Adipocyte (in vitro differentiated cells): ENCODE results near the gene SLC16A12.

Experiments
- DNase-seq: peaks from one replicate; pipeline ENCODE4 v3.0.0-alpha.2; 2015; ENCODE audit warnings: low read depth
- H3K27me3 ChIP-seq: replicated peaks from 2 replicates; pipeline ENCODE4 v1.7.0; 2013; ENCODE audit warnings: mild to moderate bottlenecking, low read length, moderate library complexity; ENCODE audit not compliant: control insufficient read depth, insufficient read depth
- H3K36me3 ChIP-seq: 2 replicates; pipeline ENCODE4 v1.7.0; 2013; ENCODE audit warnings: low read length, mild to moderate bottlenecking, moderate library complexity; ENCODE audit not compliant: control insufficient read depth, insufficient read depth, severe bottlenecking
- H3K4me1 ChIP-seq: 2 replicates; pipeline ENCODE4 v1.7.0; 2013; ENCODE audit warnings: mild to moderate bottlenecking, low read length, moderate library complexity; ENCODE audit not compliant: control insufficient read depth, insufficient read depth
- H3K4me3 ChIP-seq: 2 replicates; pipeline ENCODE4 v1.7.0; 2013; ENCODE audit warnings: mild to moderate bottlenecking, low read length, moderate library complexity
- H3K9ac ChIP-seq: 2 replicates; pipeline ENCODE4 v1.7.0; 2013; ENCODE audit warnings: mild to moderate bottlenecking, low read length, moderate library complexity
- H3K9me3 ChIP-seq: 2 replicates; pipeline ENCODE4 v1.7.0; 2013; ENCODE audit warnings: mild to moderate bottlenecking, low read length, moderate library complexity; ENCODE audit not compliant: control insufficient read depth

Gene SLC16A12

GRCh38 chr10:89479771-89480446, 55.5 kb downstream of the SLC16A12 start:
- DNase-seq: peak; percentile 70
- peaks cover 5% of the 10 kb centered on the region for H3K9me3 ChIP-seq
- no peaks in the 10 kb centered on the region for H3K27me3 ChIP-seq
- H3K36me3 ChIP-seq: no peaks in the 10 kb centered on the region
- H3K9ac ChIP-seq: peak overlapping the region; percentile 83
- peaks cover 68% of the 10 kb centered on the region for H3K4me1 ChIP-seq
- H3K4me3 ChIP-seq: peak overlapping the region; percentile 53

GRCh38 chr10:89478739-89479654, 56.4 kb downstream of the SLC16A12 start:
- peak overlapping the region; percentile 53 for H3K4me3 ChIP-seq
- H3K27me3 ChIP-seq: no peaks in the 10 kb centered on the region
- peaks cover 70% of the 10 kb centered on the region for H3K4me1 ChIP-seq
- DNase-seq: peak; percentile 56
- peak overlapping the region; percentile 83 for H3K9ac ChIP-seq
- H3K9me3 ChIP-seq: peaks cover 5% of the 10 kb centered on the region
- H3K36me3 ChIP-seq: no peaks in the 10 kb centered on the region

- peak overlapping the region; percentile 83 for H3K9ac ChIP-seq
- peaks cover 4% of the 10 kb centered on the region for H3K9me3 ChIP-seq
- H3K4me1 ChIP-seq: peaks cover 70% of the 10 kb centered on the region
- peak; percentile 9 for DNase-seq
- peak overlapping the region; percentile 4 for H3K4me3 ChIP-seq
- no peaks in the 10 kb centered on the region for H3K27me3 ChIP-seq
- H3K36me3 ChIP-seq: no peaks in the 10 kb centered on the region
These were observed 57.2 kb downstream of the SLC16A12 start for GRCh38 chr10:89478085-89478738.

GRCh38 chr10:89476150-89476549, 59.2 kb downstream of the SLC16A12 start:
- Histone ChIP-seq H3K36me3 (no peaks in the 10 kb centered on the region), H3K4me3 (peak overlapping the region; percentile 11), H3K4me1 (peaks cover 66% of the 10 kb centered on the region), H3K9ac (peak overlapping the region; percentile 30), H3K9me3 (no peaks in the 10 kb centered on the region), H3K27me3 (no peaks in the 10 kb centered on the region)
- DNase-seq: no peak

GRCh38 chr10:89475591-89475998, 59.8 kb downstream of the SLC16A12 start:
- Histone ChIP-seq H3K27me3 (no peaks in the 10 kb centered on the region), H3K36me3 (no peaks in the 10 kb centered on the region), H3K4me3 (peak overlapping the region; percentile 11), H3K9ac (peak overlapping the region; percentile 30), H3K4me1 (peaks cover 64% of the 10 kb centered on the region), H3K9me3 (no peaks in the 10 kb centered on the region)
- peak; percentile 25 for DNase-seq

- Histone ChIP-seq H3K27me3 (no peaks in the 10 kb centered on the region), H3K4me3 (no peak overlapping the region), H3K36me3 (no peaks in the 10 kb centered on the region), H3K9ac (peak overlapping the region; percentile 30), H3K9me3 (no peaks in the 10 kb centered on the region), H3K4me1 (peaks cover 59% of the 10 kb centered on the region)
- DNase-seq: peak; percentile 37
These were observed 60.3 kb downstream of the SLC16A12 start for GRCh38 chr10:89475125-89475524.

- H3K4me1 ChIP-seq: peaks cover 52% of the 10 kb centered on the region
- no peak overlapping the region for H3K9ac ChIP-seq
- H3K27me3 ChIP-seq: no peaks in the 10 kb centered on the region
- DNase-seq: no peak
- no peak overlapping the region for H3K4me3 ChIP-seq
- no peaks in the 10 kb centered on the region for H3K9me3 ChIP-seq
- H3K36me3 ChIP-seq: no peaks in the 10 kb centered on the region
These were observed 60.9 kb downstream of the SLC16A12 start for GRCh38 chr10:89474452-89474851.

- Histone ChIP-seq H3K4me3 (no peak overlapping the region), H3K9me3 (no peaks in the 10 kb centered on the region), H3K27me3 (no peaks in the 10 kb centered on the region), H3K4me1 (peaks cover 33% of the 10 kb centered on the region), H3K9ac (no peak overlapping the region), H3K36me3 (no peaks in the 10 kb centered on the region)
- DNase-seq: peak; percentile 82
These were observed 64.1 kb downstream of the SLC16A12 start for GRCh38 chr10:89471110-89471809.

GRCh38 chr10:89470628-89471027, 64.8 kb downstream of the SLC16A12 start:
- DNase-seq: peak; percentile 14

GRCh38 chr10:89469517-89469916, 65.9 kb downstream of the SLC16A12 start:
- Histone ChIP-seq H3K4me3 (no peak overlapping the region), H3K4me1 (peaks cover 17% of the 10 kb centered on the region), H3K9ac (no peak overlapping the region), H3K9me3 (no peaks in the 10 kb centered on the region), H3K27me3 (no peaks in the 10 kb centered on the region), H3K36me3 (no peaks in the 10 kb centered on the region)
- DNase-seq: no peak

More at GRCh38 chr10:89470628-89471027, 64.8 kb downstream of the SLC16A12 start:
- Histone ChIP-seq H3K4me1 (peaks cover 26% of the 10 kb centered on the region), H3K9me3 (no peaks in the 10 kb centered on the region), H3K9ac (no peak overlapping the region), H3K27me3 (no peaks in the 10 kb centered on the region), H3K4me3 (no peak overlapping the region), H3K36me3 (no peaks in the 10 kb centered on the region)
